Vein endothelial cell (primary cell): ENCODE data around the gene TMEM183A. TPM values are rescaled to one million over a fixed set of nuclear protein-coding genes. Genes with fewer than 3 reads are reported as not detected.

ENCODE experiments used
- total RNA-seq: library from RNA; depleted of rRNA; stranded (reverse); fragments of >200 nt; gene quantifications from 2 replicates; pipeline ENCODE4 v1.2.3, GENCODE V29; 2012

Gene TMEM183A, protein sequence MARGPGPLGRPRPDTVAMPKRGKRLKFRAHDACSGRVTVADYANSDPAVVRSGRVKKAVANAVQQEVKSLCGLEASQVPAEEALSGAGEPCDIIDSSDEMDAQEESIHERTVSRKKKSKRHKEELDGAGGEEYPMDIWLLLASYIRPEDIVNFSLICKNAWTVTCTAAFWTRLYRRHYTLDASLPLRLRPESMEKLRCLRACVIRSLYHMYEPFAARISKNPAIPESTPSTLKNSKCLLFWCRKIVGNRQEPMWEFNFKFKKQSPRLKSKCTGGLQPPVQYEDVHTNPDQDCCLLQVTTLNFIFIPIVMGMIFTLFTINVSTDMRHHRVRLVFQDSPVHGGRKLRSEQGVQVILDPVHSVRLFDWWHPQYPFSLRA
- 113 and 126 TPM in 2 replicates for total RNA-seq

DNA sequence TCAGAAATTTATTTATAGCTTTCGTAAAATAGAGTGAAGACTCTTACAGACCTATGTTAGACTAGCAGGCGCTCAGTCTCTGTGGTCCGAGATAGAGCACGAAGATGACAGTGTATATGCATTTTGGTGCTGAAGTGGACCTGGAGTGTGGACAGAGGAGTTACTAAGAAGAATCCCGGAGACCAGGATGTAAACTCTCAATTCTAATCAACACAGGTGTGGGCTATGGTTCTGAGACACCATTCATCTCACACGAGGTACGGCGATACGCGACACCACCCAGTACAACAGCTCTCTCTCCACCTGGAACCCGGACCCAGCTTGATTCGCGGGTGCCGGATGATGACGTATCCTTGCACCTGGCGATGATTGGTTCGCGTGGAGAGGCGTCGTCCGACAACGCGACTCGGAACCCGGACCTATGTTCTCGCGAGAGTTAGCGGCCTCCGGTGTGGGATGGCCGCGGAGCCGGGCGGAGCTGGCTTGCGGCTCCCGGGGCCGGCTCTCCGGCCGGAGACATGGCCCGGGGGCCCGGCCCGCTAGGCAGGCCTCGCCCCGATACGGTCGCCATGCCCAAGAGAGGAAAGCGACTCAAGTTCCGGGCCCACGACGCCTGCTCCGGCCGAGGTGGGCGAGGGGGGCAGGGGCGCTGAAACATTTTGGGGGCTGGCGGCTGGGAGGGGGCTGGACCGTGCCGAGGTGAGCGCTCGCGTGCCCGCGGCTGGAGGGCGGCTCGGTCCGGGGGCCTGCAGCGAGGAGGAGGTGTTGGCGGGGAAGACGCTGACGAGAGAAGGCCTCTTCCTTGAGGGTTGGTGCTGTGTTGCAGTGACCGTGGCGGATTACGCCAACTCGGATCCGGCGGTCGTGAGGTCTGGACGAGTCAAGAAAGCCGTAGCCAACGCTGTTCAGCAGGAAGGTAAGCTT lies at the start of gene TMEM183A:
TSS of gene TMEM183A (plus strand) at position 427 of the 924 bp plus-strand sequence. CDS start at position 519, 92 bp downstream.

DNA sequence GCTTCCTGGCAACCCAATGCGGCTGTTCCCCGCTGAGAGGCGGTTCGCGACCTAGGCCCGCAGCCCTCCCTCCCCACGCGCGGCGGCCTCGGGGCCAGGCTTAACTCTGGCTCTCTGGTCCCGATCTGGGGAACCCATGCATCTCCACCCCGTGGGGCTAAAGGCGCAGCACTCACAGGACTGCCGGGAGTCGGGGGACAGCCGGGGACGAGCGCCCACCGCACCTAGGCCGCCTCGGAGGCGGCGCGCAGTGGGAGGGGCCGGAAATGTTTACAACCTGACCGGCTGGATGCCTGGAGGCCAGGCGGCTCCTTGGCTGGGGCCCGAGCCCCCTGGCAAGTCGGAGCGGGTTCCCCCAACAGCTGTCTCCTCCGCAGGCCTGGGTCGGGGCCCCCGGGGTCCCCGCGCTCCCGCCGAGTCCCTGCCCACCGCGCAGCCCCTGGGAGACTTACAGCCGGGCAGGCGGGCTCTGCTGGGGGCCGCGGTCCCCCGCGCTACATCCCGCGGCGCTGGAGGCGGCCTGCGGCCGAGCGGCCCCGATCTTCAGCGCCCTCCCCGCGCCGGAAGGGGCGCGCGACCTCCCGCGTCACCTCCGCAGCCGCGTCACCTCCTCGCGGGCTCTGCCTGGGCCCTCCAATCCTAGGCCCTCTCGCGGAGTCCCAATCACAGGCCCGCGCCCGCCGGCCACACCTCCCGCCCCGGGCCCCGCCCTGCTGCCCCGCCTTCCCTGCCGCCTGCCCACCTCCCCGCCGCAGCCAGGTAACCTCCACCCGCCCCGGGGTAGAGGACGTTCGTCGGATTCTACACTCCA lies 49.2 kb upstream of the TMEM183A start, which contains the start of gene ADIPOR1:
TSS of gene ADIPOR1 (minus strand) at position 580 of the 811 bp plus-strand sequence. CDS start 7,242 bp downstream, outside the sequence.

DNA sequence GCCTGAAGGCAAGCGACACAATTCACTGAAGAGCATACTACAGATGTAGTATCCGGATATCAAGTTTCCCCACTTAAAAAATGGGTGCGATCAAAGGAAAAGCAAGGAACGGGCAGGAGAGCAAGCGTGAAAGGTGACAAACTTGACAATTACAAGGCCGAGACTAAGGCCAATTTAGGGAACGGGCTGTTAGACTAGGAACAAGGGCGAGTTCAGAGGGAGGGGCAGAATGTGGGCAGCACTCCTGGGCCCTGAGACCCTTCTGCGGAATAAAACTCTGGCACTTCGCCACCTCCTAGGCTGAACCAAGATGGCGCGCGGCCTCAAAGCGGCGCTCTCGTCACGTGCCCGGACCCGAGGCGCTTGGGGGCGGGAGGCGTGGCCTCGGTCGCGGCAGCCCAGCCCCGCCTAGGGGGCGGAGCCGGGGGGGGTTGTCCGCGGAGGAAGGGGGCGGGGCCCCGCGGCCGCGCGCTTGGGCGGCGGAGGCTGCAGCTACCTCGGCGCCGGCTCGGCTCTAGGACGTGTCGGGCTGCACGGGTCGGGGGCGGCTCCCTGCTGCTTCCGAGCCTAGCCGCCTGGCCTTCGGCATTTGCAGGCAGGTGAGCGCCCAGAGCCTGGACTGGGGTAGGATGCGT lies 19.0 kb downstream of the TMEM183A start, which contains the start of gene PPFIA4:
TSS of gene PPFIA4 (plus strand) at position 461 of the 635 bp plus-strand sequence. CDS start 12,518 bp downstream, outside the sequence.

Other genes with a start within 250 kb of the TMEM183A start
- 89.8 and 91.1 TPM in 2 replicates for gene KDM5B, start 199.0 kb upstream of the TMEM183A start, total RNA-seq
- gene PCAT6, start 196.4 kb upstream of the TMEM183A start, total RNA-seq = 0.48 TPM in 1 of 2 replicates, not detected in the other
- 9.5 and 13.5 TPM in 2 replicates for gene RABIF, start 118.2 kb upstream of the TMEM183A start, total RNA-seq
- 23.8 and 24.5 TPM in 2 replicates for gene KLHL12, start 80.1 kb upstream of the TMEM183A start, total RNA-seq
- 139 and 140 TPM in 2 replicates for gene ADIPOR1, start 49.1 kb upstream of the TMEM183A start, total RNA-seq
- gene CYB5R1, start 40.1 kb upstream of the TMEM183A start, total RNA-seq = 25.4 and 36.9 TPM in 2 replicates
- under 0.01 and 0.65 TPM in 2 replicates for gene PPFIA4, start 19.1 kb downstream of the TMEM183A start, total RNA-seq
- not detected in 2 replicates for gene MYOG, start 78.6 kb downstream of the TMEM183A start, total RNA-seq
- gene ADORA1, start 120.4 kb downstream of the TMEM183A start, total RNA-seq = not detected in 2 replicates
- not detected in 2 replicates for gene MYBPH, start 168.5 kb downstream of the TMEM183A start, total RNA-seq
- gene CHI3L1, start 179.3 kb downstream of the TMEM183A start, total RNA-seq = under 0.01 TPM in 1 of 2 replicates, not detected in the other
- not detected in 2 replicates for gene CHIT1, start 222.3 kb downstream of the TMEM183A start, total RNA-seq